WTC11 (cell line): ENCODE measurements around the gene NPHS1.

Experiments used
- ATF2 ChIP-seq: sonication (generic); formaldehyde crosslinking; IDR thresholded peaks from 2 replicates; pipeline ENCODE4 v1.8.1; 2022; ENCODE audit warnings: low read depth, missing genetic modification reagents, borderline replicate concordance
- CBFB ChIP-seq: sonication (generic); formaldehyde crosslinking; IDR thresholded peaks from 2 replicates; pipeline ENCODE4 v1.8.1; 2022; ENCODE audit warnings: mild to moderate bottlenecking, low read depth, missing genetic modification reagents
- CTCF ChIP-seq: fragments of 200-600 bp; IDR thresholded peaks from 2 replicates; pipeline ENCODE4 v1.8.0; 2022; ENCODE audit warnings: antibody characterized with exemption
- JUN ChIP-seq: sonication (generic); formaldehyde crosslinking; IDR thresholded peaks from 2 replicates; pipeline ENCODE4 v1.8.0; 2023; ENCODE audit warnings: mild to moderate bottlenecking, missing genetic modification reagents
- NR2C2 ChIP-seq: sonication (generic); formaldehyde crosslinking; IDR thresholded peaks from 2 replicates; pipeline ENCODE4 v1.8.0; 2022; ENCODE audit warnings: mild to moderate bottlenecking, missing genetic modification reagents
- ZNF512 ChIP-seq: sonication (generic); formaldehyde crosslinking; IDR thresholded peaks from 2 replicates; pipeline ENCODE4 v1.8.1; 2022; ENCODE audit warnings: missing genetic modification reagents, borderline replicate concordance

- TF ChIP-seq CTCF = no peak
- no peak for TF ChIP-seq NR2C2 (CRISPR knock-in tag)
- TF ChIP-seq ZNF512 (CRISPR knock-in tag) = no peak
- no peak for TF ChIP-seq JUN (CRISPR knock-in tag)
- TF ChIP-seq CBFB = no peak
- TF ChIP-seq ATF2 = no peak
These were observed 40.7 kb downstream of the NPHS1 start for GRCh38 chr19:35811317-35812219.
